GM18511 (cell line): ENCODE measurements around the gene ARPC5L.

Experiments used
- ATAC-seq: cut with Tn5 transposase; IDR thresholded peaks from one replicate; pipeline ENCODE4 v1.9.1; 2021; ENCODE audit warnings: mild to moderate bottlenecking, moderate library complexity; ENCODE audit not compliant: unreplicated experiment

Gene ARPC5L

GRCh38 chr9:124863371-124863871 lies 1.5 kb downstream of the ARPC5L start:
- no peak for ATAC-seq

DNA sequence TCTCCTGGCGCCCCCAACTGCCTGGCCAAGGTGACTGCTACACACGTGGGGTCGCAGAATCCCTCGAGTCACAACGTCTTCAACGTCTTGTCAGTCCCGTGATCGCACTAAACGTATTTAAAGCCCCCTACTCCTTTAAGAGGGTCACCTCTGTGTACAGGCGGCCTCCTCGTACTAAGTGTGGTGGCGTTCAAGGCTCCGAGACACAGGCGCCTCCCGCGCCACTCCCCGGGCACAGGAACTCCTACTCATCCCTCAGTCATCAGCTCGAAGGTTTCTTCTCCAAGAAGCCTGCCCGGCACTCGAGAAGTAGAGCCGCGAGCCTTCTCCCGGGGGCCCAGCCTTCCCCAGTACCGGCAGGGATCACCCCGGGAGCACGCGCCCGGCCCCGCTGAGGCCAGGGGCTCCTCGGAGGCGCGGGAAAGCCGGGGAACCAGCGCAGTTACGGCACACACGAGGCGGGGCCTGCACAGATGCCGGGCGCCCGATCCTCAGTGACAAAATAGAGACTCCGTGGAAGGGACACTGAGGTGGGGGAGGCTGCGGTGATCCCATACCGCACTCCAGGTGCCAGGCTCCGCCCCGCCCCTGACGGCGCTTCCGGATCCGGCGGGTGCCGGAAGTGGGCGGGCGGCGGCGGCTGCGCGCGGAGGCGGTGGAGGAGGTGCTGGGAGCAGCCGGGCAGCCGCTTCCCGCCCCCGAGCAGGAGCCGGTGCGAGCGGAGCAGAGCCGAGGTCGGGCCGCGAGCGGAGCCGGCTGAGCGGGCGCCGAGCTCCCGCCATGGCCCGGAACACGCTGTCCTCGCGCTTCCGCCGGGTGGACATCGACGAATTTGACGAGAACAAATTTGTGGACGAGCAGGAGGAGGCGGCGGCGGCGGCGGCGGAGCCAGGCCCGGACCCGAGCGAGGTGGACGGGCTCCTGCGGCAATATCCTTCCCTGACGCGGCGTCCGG lies 6.9 kb downstream of the ARPC5L start:
- peak; percentile 62 for ATAC-seq

GRCh38 chr9:124869466-124869985 lies 7.6 kb downstream of the ARPC5L start:
- ATAC-seq = peak; percentile 9

- peak; percentile 61 for ATAC-seq
Observed at GRCh38 chr9:124869986-124870560, 8.1 kb downstream of the ARPC5L start.

GRCh38 chr9:124870723-124871122 lies 8.8 kb downstream of the ARPC5L start:
- no peak for ATAC-seq

- ATAC-seq = no peak
Observed at GRCh38 chr9:124871156-124871561, 9.2 kb downstream of the ARPC5L start.

GRCh38 chr9:124873664-124874063 lies 11.7 kb downstream of the ARPC5L start:
- ATAC-seq = no peak

GRCh38 chr9:124875501-124875900 lies 13.6 kb downstream of the ARPC5L start:
- no peak for ATAC-seq

DNA sequence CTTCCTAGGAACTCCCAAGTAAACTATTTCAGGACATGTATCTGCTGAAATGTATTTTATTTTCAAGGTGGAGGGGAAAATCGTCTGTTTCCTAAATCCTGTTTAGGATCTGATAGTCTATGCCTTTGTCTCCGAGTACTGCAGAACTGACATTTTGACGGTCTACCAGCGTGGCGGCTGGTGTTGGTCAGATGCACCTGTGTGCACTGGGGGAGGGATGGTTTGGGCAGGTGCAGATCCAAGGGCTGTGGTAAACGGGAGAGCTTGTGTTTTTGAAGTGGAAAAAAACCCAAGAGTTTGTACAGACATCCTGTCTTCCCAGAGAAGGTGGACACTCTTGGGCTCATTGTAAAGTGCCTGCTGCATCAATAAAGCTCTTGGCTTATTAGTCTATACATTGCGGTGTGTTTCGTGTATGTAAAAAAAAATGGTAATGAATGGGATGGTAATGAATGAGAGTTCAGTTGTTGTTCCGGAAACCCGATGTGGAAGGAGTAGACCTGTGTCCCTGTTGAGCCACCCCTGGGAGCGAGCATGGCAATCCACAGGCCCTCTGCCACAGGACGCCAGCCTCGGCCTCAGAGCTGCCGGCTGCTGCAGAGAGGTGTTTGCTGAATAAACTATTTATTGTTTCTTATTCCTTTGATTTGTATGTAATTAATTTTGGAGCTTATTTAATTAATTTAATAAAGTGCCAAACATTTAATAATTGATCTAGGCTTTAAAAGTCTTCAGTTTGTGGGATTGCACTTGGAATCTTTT lies 15.3 kb downstream of the ARPC5L start:
- ATAC-seq = no peak

- no peak for ATAC-seq
Observed at GRCh38 chr9:124878021-124878420, 16.1 kb downstream of the ARPC5L start.

DNA sequence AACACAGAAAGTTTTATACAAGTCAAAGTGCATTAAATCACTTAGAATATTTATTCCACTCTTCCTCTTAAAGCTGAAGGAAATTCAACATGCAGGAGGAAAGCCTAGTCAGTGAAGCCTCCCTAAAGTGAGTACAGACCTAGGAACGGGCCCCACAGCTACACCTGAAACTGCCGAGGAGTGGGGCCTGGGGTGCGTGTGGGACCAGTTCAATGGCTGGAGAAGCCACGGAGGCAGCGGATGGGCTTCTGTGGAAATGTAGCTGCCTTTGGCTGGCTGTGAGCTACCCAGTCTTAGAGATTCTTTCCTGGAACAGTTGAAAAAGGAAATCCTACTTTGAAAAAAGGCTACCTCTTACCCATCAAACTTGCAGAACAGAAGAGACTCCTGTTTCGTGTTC lies 16.6 kb downstream of the ARPC5L start:
- no peak for ATAC-seq

- ATAC-seq = no peak
Observed at GRCh38 chr9:124879226-124879625, 17.3 kb downstream of the ARPC5L start.

DNA sequence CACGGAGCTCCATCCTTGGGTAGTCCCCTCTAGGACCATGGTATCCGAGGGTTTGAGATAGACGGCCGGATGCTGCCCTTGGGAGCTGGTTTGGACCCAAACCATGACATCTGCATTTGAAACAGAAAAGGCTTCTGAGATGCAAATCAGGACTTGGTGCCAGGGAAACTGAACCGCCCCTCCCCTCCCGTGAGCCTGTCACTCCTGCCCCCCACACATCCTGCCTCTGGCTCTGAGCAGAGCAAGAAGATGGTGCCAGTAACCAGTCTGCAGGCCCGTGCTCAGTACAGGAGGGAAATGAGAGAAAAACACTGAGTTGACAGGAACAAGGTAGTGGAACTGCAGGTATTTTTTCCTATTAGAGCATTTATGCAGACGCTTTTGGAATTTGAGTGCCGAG lies 18.6 kb downstream of the ARPC5L start:
- no peak for ATAC-seq

GRCh38 chr9:124881138-124881743 lies 19.3 kb downstream of the ARPC5L start:
- no peak for ATAC-seq

GRCh38 chr9:124882231-124882630 lies 20.3 kb downstream of the ARPC5L start:
- no peak for ATAC-seq

GRCh38 chr9:124884376-124884775 lies 22.4 kb downstream of the ARPC5L start:
- no peak for ATAC-seq

GRCh38 chr9:124885551-124885950 lies 23.6 kb downstream of the ARPC5L start:
- no peak for ATAC-seq

GRCh38 chr9:124886461-124886860 lies 24.5 kb downstream of the ARPC5L start:
- no peak for ATAC-seq

DNA sequence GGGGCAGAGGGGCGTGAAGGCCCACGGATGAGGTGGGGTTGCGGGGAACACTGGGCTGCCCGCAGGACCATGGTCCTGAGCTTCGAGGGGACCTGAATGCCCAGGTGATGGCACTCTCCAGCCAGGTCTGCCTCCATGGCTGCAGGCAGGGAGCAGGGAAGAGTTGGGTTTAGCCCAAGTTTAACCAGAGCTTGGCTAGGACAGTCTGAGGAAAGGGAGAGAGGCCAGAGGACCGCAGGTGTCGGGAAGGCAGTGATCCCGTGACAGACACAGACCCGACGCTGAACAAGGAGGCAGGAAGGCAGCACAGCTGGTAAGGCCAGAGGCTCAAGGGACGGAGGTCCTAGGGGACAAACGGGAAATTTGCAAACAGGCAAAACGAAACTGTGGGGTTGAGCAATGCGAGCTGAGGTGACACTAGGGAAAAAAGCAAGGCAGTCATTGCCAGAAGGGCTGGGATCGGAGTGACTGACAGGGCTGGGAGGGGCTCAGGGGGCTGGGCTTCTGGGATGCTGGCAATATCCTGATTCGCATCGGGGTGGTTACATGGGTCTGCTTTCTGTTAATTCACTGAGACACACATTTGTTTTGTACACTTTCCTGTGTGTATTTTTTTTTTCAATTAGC lies 25.0 kb downstream of the ARPC5L start:
- no peak for ATAC-seq

DNA sequence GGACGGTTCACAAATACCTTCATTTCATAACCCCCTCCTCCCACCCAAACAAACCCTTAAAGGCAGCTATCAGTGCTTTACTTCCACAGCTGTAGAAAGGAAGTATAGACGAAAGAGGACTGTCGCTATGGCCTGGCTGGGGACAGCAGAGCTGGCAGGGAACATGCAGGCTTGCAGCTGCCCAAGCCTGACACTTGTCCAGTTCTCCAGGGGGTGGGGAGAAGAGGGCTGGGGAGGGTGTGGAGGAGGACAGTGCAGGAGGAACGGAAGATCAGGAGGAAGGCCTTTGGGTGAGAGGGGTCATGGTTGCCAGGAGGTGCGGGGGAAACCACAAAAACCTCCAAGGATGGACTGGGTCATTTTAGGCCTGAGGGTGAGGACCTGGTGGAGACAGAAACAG lies 25.9 kb downstream of the ARPC5L start:
- ATAC-seq = no peak
